Activated CD4-positive, CD25-positive, alpha-beta regulatory T cell treated with anti-CD3 and anti-CD28 coated beads, Interleukin-2, amount 50 U/mL, for 72 hours (primary cell): ENCODE results near the gene GLIPR1L2.

Experiments used
- DNase-seq: peaks from one replicate; pipeline ENCODE4 v3.0.0; 2021

Gene GLIPR1L2

GRCh38 chr12:75479963-75480461 is 89.1 kb downstream of the GLIPR1L2 start:
- DNase-seq: no peak

GRCh38 chr12:75480469-75480949 is 89.6 kb downstream of the GLIPR1L2 start, which contains the start of gene GLIPR1:
TSS of gene GLIPR1 (plus strand) at chr12:75480755. CDS start at chr12:75480881, 126 bp downstream.
- DNase-seq: peak; percentile 59

GRCh38 chr12:75481013-75481705 is 90.3 kb downstream of the GLIPR1L2 start:
- DNase-seq: no peak

GRCh38 chr12:75481774-75482173 is 90.9 kb downstream of the GLIPR1L2 start:
- no peak for DNase-seq
